ENCODE results near the gene SIK2.
A peak's percentile ranks its signal among the peaks of the same experiment; 100 is the strongest.

The SIK2 gene

GRCh38 chr11:111761036-111761435 lies 158.8 kb downstream of the SIK2 start:
- DNase-seq (ENCODE audit: low spot score), result no peak

- DNase-seq (ENCODE audit: low spot score), result no peak
Measured at GRCh38 chr11:111762526-111762925, 160.3 kb downstream of the SIK2 start.

- DNase-seq (ENCODE audit: low spot score), result peak; percentile 58
Measured at GRCh38 chr11:111762981-111763643, 160.9 kb downstream of the SIK2 start.

- DNase-seq (ENCODE audit: low spot score), result peak; percentile 22
Measured at GRCh38 chr11:111764621-111765020, 162.4 kb downstream of the SIK2 start.

- peak; percentile 28 for DNase-seq (ENCODE audit: low spot score)
Measured at GRCh38 chr11:111765320-111765983, 163.2 kb downstream of the SIK2 start.

- DNase-seq (ENCODE audit: low spot score), result peak; percentile 85
Measured at GRCh38 chr11:111765984-111766833, 164.0 kb downstream of the SIK2 start, which contains the start of gene PPP2R1B. Gene PPP2R1B, minus strand, starts transcription at chr11:111766389. Its CDS starts 28 bp downstream, at chr11:111766361.

- DNase-seq (ENCODE audit: low spot score), result no peak
Measured at GRCh38 chr11:111766834-111767142, 164.5 kb downstream of the SIK2 start.

GRCh38 chr11:111770581-111771134 lies 168.4 kb downstream of the SIK2 start:
- DNase-seq (ENCODE audit: low spot score), result no peak

- DNase-seq (ENCODE audit: low spot score), result peak; percentile 55
Measured at GRCh38 chr11:111771205-111771604, 169.0 kb downstream of the SIK2 start.

GRCh38 chr11:111772535-111772934 lies 170.3 kb downstream of the SIK2 start:
- DNase-seq (ENCODE audit: low spot score), result no peak

- DNase-seq (ENCODE audit: low spot score), result no peak
Measured at GRCh38 chr11:111774955-111775710, 172.9 kb downstream of the SIK2 start.

- no peak for DNase-seq (ENCODE audit: low spot score)
Measured at GRCh38 chr11:111776398-111777093, 174.3 kb downstream of the SIK2 start.

- peak; percentile 87 for DNase-seq (ENCODE audit: low spot score)
Measured at GRCh38 chr11:111777094-111778046, 175.1 kb downstream of the SIK2 start.

GRCh38 chr11:111778047-111778558 lies 175.9 kb downstream of the SIK2 start:
- DNase-seq (ENCODE audit: low spot score), result no peak

- no peak for DNase-seq (ENCODE audit: low spot score)
Measured at GRCh38 chr11:111779118-111779517, 176.9 kb downstream of the SIK2 start.
